ENCODE data around the gene APLP2. TPM values are rescaled to one million over a fixed set of nuclear protein-coding genes. Genes with fewer than 3 reads are reported as not detected.

The APLP2 gene
- total and polyA plus RNA-seq, 9 of the 15 experiments (the other 6 are each of a cell fraction or from before 2014, with no cell fraction given), result 17.4 to 164 (median 118) TPM

- ATAC-seq (no peak), DNase-seq (ENCODE audit: extremely low read depth in 1 of 4, low spot score in 3 of 4) (no peak), FAIRE-seq (no peak)
- H3K4me2 ChIP-seq (ENCODE audit: insufficient read depth, low read length), result no peak overlapping the region
- peaks cover 23% of the 10 kb centered on the region for H4K20me1 ChIP-seq (replicated peaks; ENCODE audit: control insufficient read depth, insufficient read depth, low read length)
- H2AFZ ChIP-seq (ENCODE audit: low read depth, low read length), result no peak overlapping the region
- H3K79me2 ChIP-seq (ENCODE audit: control insufficient read depth, insufficient read depth, low read length), result peaks cover 89% of the 10 kb centered on the region
- H3K9me1 ChIP-seq (ENCODE audit: control insufficient read depth, insufficient read depth, low read length), result no peaks in the 10 kb centered on the region
- in situ Hi-C loops (cut with MboI), result no loop called here
- no peak overlapping the region for H3K4me3 ChIP-seq
- no peak overlapping the region for H3K9ac ChIP-seq (ENCODE audit: insufficient read depth in 1 of 2, low read depth in 2 of 2, low read length in 2 of 2)
- BruUV-seq (replicated peaks), result no TSS peak
- H3K27ac ChIP-seq (ENCODE audit: extremely low read depth, low read depth, low read length), result no peak overlapping the region
- no peaks in the 10 kb centered on the region for H3K9me3 ChIP-seq (replicated peaks; ENCODE audit: control insufficient read depth, insufficient read depth, low read depth, low read length)
- H3K27me3 ChIP-seq (ENCODE audit: control insufficient read depth in 2 of 2, insufficient read depth in 2 of 2, low read length in 2 of 2), result no peaks in the 10 kb centered on the region
- POLR2A ChIA-PET, result no interaction called here
- no peaks in the 10 kb centered on the region for H3K36me3 ChIP-seq (ENCODE audit: control insufficient read depth, insufficient read depth, low read length)
- intact Hi-C loops (cut with micrococcal nuclease), result no loop called here
- peaks cover 0 to 5% of the 10 kb centered on the region in 2 experiments; a peak in 3 of 5 replicates for H3K4me1 ChIP-seq (replicated peaks in 1 of 2; ENCODE audit: control insufficient read depth in 2 of 2, insufficient read depth in 2 of 2, low read length in 2 of 2)
- CTCF ChIA-PET (ENCODE audit: low intra/inter-chr PET ratio), result no interaction called here
- WGBS (ENCODE audit: insufficient coverage, low coverage, missing lambda C conversion rate), result 89% methylated on average over 5 of the region's 5 CpGs
- TF ChIP-seq ZNF77 (CRISPR knock-in tag; IDR thresholded peaks at IDR 0.05) (no peak), SAFB (IDR thresholded peaks at IDR 0.05; ENCODE audit: borderline replicate concordance, low read depth, low read length) (no peak), ZBTB9 (CRISPR knock-in tag; IDR thresholded peaks at IDR 0.05) (no peak), ZKSCAN1 (IDR thresholded peaks at IDR 0.05; ENCODE audit: low read depth, low read length) (no peak), CEBPG (CRISPR knock-in tag; IDR thresholded peaks at IDR 0.05) (no peak), CEBPG (tag; conservative IDR thresholded peaks at IDR 0.05 in 1 of 2, IDR thresholded peaks at IDR 0.05 in 1 of 2) (no peak), SNIP1 (IDR thresholded peaks at IDR 0.05; ENCODE audit: low read depth) (no peak), NR0B1 (IDR thresholded peaks at IDR 0.05; ENCODE audit: partially characterized antibody) (no peak), NKRF (IDR thresholded peaks at IDR 0.05; ENCODE audit: borderline replicate concordance) (no peak), ZBTB12 (CRISPR knock-in tag; IDR thresholded peaks at IDR 0.05) (no peak), PKNOX1 (IDR thresholded peaks at IDR 0.05) (no peak), BCL6 (CRISPR knock-in tag; IDR thresholded peaks at IDR 0.05) (no peak), USF2 (CRISPR knock-in tag; IDR thresholded peaks at IDR 0.05) (no peak), ID3 (CRISPR knock-in tag; IDR thresholded peaks at IDR 0.05) (no peak), ID3 (tag; IDR thresholded peaks at IDR 0.05) (no peak), CREM (IDR thresholded peaks at IDR 0.05; ENCODE audit: low read depth) (no peak)
These were observed 32.0 kb downstream of the APLP2 start for GRCh38 chr11:130101661-130102060.
